NCI-H226 (cell line): ENCODE data around the gene WARS2.
"Not testable (repeated sequence)": the region's sequence is repeated elsewhere in the genome, so short reads cannot be mapped to it uniquely, and the experiment has no call there.

Source experiments
- DNase-seq: peaks from one replicate; pipeline ENCODE4 v3.0.0-alpha.2; 2015

WARS2 gene

DNA sequence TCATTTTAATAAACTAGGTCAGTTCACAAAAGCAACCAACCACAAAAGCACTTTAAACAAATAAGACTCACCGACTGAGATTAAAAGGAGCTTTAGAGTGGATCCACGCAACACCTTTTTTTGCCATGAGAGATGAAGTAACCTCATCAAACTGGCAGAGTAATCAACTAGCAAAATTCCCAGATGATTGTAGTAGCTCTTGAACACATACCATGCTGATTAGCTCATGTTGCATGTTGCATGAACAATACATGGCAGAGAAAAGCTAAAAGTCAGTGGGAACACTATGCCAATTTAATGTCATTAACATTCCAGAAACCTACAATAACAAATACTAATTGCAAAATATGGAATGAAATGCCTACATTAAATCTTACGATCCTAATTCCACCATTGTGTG is 4.1 kb downstream of the WARS2 start:
- DNase-seq, result peak; percentile 67

DNA sequence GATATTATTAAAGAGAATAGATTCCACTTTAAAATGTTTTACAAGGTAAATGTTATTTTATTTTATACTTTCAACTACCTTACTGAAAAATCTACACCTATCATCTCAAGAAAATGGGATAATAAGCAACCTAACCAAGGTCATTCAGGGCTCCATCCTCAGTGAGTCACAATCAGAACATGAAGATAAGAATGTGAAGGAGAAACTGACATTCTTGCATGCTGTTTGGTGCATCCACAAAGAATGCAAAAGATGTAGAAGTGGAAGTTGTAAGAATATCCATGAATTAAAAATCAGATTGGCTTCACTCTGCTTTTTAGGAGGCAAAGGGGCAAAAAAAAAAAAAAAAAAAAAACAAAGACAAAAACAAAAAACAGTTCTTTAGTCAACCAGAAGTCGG is 6.5 kb downstream of the WARS2 start:
- peak; percentile 72 for DNase-seq

- no peak for DNase-seq
These were observed 8.3 kb downstream of the WARS2 start for GRCh38 chr1:119132179-119132578.

GRCh38 chr1:119125874-119126273 is 14.6 kb downstream of the WARS2 start:
- DNase-seq, result no peak

- no peak for DNase-seq
These were observed 15.7 kb downstream of the WARS2 start for GRCh38 chr1:119124764-119125163.

- not testable (repeated sequence) for DNase-seq
These were observed 18.6 kb downstream of the WARS2 start for GRCh38 chr1:119121872-119122271.

DNA sequence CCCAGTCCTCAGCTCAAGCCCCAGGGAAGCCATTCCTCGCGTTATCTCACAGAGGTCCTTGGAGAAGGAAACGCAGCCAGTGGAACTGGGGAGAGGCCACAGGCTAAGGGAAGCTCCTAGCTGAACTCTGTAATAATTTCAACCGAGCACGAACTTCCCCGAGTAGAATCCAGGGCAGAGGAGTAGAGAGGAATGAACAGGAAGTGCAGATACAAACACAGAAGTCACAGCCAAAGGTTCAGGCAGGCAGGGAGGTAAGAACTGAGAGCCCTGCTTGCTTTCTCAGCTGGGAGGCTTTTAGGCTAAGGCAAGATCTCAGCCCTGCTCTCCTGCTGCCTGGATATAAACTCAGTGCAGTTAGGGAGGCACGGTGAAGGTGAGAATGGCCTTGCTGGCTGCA is 23.7 kb downstream of the WARS2 start:
- no peak for DNase-seq

- no peak for DNase-seq
These were observed 24.7 kb downstream of the WARS2 start for GRCh38 chr1:119115736-119116135.

- no peak for DNase-seq
These were observed 25.1 kb downstream of the WARS2 start for GRCh38 chr1:119115311-119115710.

DNA sequence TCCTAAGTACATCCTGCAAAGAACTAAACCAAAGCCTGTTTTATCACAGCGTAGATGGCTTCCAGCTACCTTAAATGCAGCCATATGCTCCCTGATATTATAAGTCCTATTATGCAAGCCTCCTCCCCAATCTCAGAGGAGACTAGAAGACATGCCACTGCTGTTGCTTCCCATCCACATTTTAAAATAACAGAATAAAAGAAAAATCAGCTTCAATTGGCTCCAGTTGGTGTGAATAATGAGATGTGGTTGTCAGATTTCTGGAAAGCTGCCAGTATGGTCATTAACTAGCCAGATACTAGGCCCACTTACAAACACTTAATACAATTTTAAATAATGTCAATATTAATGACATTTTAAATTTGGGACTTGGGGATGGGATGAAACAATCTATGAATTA is 25.7 kb downstream of the WARS2 start:
- DNase-seq, result no peak

GRCh38 chr1:119112791-119113190 is 27.7 kb downstream of the WARS2 start:
- no peak for DNase-seq

- DNase-seq, result no peak
These were observed 28.2 kb downstream of the WARS2 start for GRCh38 chr1:119112244-119112643.

- DNase-seq, result no peak
These were observed 31.5 kb downstream of the WARS2 start for GRCh38 chr1:119108988-119109387.

DNA sequence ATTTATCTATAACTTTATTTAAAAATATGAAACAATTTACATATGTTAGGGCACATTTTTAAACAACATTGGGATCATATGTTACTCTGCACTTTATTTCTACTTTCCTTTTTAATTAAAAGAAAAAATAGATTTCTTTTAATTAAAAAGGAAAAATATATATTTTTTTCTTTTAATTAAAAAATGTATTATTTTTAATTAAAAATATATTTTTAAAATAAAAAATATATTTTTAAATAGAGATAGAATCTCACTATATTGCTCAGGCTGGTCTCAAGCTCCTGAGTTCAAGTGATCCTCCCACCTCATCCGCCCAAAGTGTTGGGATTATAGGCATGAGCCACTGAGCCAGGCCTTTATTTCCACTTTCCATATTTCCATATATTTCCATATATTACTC is 36.7 kb downstream of the WARS2 start:
- DNase-seq, result no peak

- no peak for DNase-seq
These were observed 38.4 kb downstream of the WARS2 start for GRCh38 chr1:119102051-119102450.

DNA sequence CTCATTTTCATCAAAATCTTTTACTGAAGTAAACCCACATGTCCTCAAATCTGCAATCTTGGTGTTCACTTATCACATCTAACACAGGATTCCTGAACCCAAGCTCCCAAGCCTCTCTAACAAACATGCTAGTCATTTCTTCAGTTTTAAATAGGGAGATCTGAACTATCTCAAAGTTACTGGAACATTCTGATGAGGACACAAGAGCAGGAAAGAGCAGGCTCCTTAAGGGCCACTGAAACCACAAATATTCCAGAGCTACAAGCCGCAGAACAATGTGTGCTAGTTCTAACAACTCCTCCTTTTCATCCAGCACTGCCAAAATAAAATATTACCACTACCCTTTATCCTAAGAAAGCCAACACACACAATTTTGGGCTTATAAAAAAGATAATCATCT is 38.9 kb downstream of the WARS2 start:
- DNase-seq, result no peak

- no peak for DNase-seq
These were observed 40.7 kb downstream of the WARS2 start for GRCh38 chr1:119099775-119100174.

- no peak for DNase-seq
These were observed 43.1 kb downstream of the WARS2 start for GRCh38 chr1:119097380-119097779.

- DNase-seq, result peak; percentile 78
These were observed 46.7 kb downstream of the WARS2 start for GRCh38 chr1:119093721-119094120.

DNA sequence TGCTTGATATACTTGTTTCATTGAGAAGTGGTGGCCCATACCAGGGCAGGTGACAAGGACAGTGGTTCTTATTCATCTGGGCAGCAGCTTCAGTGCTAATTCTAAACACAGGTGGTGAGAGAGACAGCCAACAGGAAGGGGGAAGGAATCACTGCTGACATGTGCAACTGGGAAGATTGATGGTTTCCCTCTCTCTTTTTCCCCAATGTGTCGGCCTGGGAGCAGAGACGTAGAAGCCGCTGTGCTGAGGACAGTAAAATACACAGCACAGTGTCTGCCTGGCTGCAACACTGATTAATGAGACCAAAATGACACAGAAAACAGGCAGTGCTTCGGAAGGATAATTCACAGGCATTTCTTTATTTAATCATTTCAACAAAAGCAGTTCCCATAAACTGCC is 48.8 kb downstream of the WARS2 start:
- DNase-seq, result no peak

DNA sequence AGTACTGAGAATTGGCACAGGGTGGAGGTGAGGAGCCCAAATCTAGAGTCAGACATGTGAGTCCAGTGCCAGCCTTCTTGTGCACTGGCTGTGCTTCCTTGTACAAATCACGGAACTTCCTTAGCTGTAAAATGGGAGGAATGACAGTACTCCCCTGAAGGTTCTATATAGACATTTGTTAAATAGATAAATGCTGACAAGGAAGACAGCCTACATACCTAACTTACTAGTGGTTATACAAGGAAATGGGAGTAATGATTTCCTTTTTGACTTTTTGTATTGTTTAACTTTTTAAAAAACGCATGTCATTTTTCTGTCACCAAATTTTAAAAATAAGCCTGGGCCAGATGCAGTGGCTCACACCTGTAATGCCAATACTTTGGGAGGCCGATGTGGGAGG is 50.2 kb downstream of the WARS2 start:
- no peak for DNase-seq

DNA sequence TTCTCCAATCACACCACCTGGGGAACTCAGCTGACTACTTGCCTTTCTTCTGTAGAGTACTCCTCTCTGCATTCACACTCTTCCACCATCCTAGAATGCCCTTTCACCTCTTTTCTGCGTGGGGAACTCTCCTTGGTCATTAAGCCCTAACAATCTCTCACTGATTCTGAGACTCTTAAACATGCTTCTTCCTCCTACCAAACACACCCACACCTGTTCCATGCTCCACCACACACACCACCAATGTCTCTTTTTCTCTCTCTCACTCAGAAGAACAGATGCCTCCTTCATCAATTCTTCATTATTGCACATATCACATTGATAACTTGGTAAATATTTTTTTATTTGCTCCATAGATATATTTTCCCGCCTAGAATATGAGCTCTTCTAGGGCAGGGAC is 53.6 kb downstream of the WARS2 start:
- DNase-seq, result no peak

GRCh38 chr1:119084798-119085197 is 55.7 kb downstream of the WARS2 start:
- no peak for DNase-seq

DNA sequence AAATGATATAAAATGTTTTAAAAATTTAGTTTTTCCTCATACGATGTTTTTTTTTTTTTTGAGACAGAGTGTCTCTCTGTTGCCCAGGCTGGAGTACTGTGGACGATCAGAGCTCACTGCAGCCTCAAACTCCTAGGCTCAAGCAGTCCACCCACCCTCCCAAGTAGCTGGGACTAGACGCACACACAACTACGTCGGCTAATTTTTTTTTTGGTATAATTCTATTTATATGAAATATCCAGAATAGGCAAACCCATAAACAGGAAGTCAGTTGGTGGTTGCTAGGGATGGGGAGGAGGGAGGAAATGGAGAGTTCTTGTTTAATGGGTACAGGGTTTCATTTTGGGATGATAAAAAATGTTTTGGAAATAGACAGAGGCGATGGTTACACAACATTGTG is 56.5 kb downstream of the WARS2 start:
- no peak for DNase-seq

DNA sequence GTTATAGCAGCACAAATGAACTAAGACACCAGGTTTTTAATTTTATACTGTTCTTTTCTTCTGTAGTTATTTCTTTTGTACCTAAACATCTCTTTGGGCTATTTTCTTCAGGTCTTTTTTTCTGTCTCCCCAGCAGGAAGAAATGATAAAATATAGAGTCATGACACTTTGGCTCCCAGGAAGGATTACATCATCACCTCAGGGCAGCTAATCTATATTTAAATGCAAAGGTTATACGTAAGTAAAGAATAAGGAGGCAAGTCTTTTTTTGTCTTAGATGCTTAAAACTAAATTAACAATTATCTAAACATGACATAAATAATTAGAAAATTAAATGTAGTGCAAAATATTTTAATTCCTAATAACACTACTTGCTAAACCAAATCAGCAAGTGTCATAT is 57.0 kb downstream of the WARS2 start:
- no peak for DNase-seq

GRCh38 chr1:119081700-119082099 is 58.8 kb downstream of the WARS2 start:
- DNase-seq, result no peak
